Heart left ventricle (tissue), 13 donors: ENCODE results near the gene MTMR4.

Experiments used
- CTCF ChIP-seq, 12 donors: fragments of 200-600 bp; sonication (generic) in 4 of 12; IDR thresholded peaks; one replicate each; pipeline versions ENCODE4 v1.5.0 to v1.8.0; 2018 to 2022; ENCODE audit warnings: antibody characterized with exemption in 12 of 12, mild to moderate bottlenecking in 5 of 12
- POLR2A ChIP-seq, 2 donors: fragments of 450-650 bp; IDR thresholded peaks; one replicate each; pipeline ENCODE4 v1.6.1; 2017; ENCODE audit warnings: antibody characterized with exemption in 2 of 2, mild to moderate bottlenecking in 2 of 2, moderate library complexity in 2 of 2
- donor health status: ischemic (EF 13 %, LVEDD 7.1; RV severe dilation, severe dysfunction).
- donor health status: DM: no; HTN: yes; CAD: no.
- donor health status: DM: no; HTN: no; CAD: no.
- donor health status: ischemic (EF 25% LVEDD 6.9; RV normal size, moderate dysfunction).
- donor health status: ischemic (EF 25% LVEDD 5.7; RV mildly dilated, moderate dysfunction).
- donor health status: ischemic (EF 35%, LVEDD 5.7; RV mildly dilated, moderate dysfunction).
- donor health status: nonischemic (EF 11% LVEDD 7.7; RV severe dilation, severe dysfunction).
- donor health status: DM: yes; HTN: yes; CAD: no.
- donor health status: PGD.
- donor health status: ischemic (EF 29% LVEDD 5.4; RV normal size, mild dysfunction).
- donor health status: nonischemic (EF 23%, LVEDD 6.1; RV moderate dilation, normal function).

GRCh38 chr17:58515286-58515685 is 848 bp upstream of the MTMR4 start:
- TF ChIP-seq CTCF (IDR thresholded peaks at IDR 0.05) (no peak), POLR2A (IDR thresholded peaks at IDR 0.05) (no peak)
